ENCODE measurements around the gene COG3.

DNA sequence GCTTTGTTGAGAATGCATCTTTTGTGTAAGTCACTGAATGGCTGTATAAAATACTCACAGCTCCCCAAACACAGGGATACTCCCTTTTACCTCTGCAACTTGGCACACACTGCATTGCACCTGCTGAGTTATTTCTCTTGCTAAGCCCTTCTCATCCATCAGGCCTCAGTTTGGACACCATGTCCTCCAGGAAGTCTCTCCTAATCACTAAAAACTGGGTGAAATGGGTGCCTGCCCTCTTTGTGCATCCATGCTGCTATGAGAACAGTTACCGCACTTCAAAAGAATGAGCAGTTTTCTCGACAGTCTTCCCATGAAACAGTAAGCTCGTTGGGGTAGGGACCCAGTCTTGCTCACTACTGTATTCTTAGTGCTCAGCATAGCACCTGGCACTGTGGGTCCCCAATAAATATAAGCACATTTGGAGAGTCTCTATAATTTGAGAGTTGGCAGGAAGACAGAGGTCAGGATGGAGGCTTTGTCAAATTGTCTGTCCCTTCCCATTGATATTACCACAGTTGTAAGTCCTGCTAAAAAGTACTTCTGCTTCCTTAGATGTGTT lies 41.9 kb upstream of the COG3 start:
- TF ChIP-seq, protein P1, sequence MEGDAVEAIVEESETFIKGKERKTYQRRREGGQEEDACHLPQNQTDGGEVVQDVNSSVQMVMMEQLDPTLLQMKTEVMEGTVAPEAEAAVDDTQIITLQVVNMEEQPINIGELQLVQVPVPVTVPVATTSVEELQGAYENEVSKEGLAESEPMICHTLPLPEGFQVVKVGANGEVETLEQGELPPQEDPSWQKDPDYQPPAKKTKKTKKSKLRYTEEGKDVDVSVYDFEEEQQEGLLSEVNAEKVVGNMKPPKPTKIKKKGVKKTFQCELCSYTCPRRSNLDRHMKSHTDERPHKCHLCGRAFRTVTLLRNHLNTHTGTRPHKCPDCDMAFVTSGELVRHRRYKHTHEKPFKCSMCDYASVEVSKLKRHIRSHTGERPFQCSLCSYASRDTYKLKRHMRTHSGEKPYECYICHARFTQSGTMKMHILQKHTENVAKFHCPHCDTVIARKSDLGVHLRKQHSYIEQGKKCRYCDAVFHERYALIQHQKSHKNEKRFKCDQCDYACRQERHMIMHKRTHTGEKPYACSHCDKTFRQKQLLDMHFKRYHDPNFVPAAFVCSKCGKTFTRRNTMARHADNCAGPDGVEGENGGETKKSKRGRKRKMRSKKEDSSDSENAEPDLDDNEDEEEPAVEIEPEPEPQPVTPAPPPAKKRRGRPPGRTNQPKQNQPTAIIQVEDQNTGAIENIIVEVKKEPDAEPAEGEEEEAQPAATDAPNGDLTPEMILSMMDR (IDR thresholded peaks at IDR 0.05 in 8 of 11, conservative IDR thresholded peaks at IDR 0.05 in 3 of 11) = no peak
- no peak for TF ChIP-seq POLR2AphosphoS5 (IDR thresholded peaks at IDR 0.05)
